ENCODE data around the gene PNLDC1.
A peak's percentile ranks its signal among the peaks of the same experiment; 100 is the strongest.

PNLDC1 gene

DNA sequence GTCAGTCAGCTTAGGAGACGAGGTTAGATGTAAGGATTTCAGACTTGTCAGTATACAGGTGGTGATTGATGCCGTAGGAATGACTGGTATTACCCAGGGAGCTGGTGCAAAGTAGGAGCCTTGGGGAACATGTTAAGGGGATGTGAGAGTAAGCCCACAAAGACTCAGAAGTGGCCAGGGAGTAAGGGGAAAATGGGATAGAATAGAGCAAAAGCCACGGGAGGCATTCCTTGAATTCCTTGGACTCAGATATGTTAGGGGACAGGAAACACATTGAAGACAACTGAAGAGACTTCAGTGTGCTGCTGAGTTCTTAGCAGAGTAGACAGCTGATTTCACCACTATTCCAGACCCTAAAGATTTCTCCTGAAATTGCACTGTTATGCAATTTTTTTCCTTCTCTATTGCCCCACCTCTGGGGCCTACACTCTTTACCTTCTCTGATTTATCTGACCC, 39.4 kb upstream of the PNLDC1 start:
- Histone ChIP-seq H3K9ac (ENCODE audit: low read depth in 1 of 2, low read length in 2 of 2) (peak overlapping the region in 1 of 2 donors; percentile 98), H3K36me3 (ENCODE audit: control insufficient read depth in 1 of 2, insufficient read depth in 2 of 2, low read length in 2 of 2) (peaks cover 4 to 41% of the 10 kb centered on the region in 2 donors), H3K4me1 (ENCODE audit: control insufficient read depth in 1 of 2, insufficient read depth in 2 of 2, low read length in 2 of 2) (peaks cover 14 to 17% of the 10 kb centered on the region in 2 donors)

GRCh38 chr6:159761129-159761872, 38.8 kb upstream of the PNLDC1 start:
- Histone ChIP-seq H3K27me3 (ENCODE audit: control insufficient read depth in 1 of 2, insufficient read depth in 2 of 2, low read length in 2 of 2) (no peaks in the 10 kb centered on the region), H3K27ac (ENCODE audit: low read depth, low read length) (peak overlapping the region; percentile 99), H3K9ac (ENCODE audit: low read depth in 1 of 2, low read length in 2 of 2) (peak overlapping the region; percentile 87 to 98), H3K4me1 (ENCODE audit: control insufficient read depth in 1 of 2, insufficient read depth in 2 of 2, low read length in 2 of 2) (peaks cover 14 to 17% of the 10 kb centered on the region in 2 donors), H3K9me3 (ENCODE audit: control insufficient read depth in 1 of 2, low read length in 2 of 2) (no peaks in the 10 kb centered on the region), H3K4me3 (ENCODE audit: low read depth in 1 of 2, low read length in 2 of 2) (peak overlapping the region; percentile 82 to 85), H3K36me3 (ENCODE audit: control insufficient read depth in 1 of 2, insufficient read depth in 2 of 2, low read length in 2 of 2) (peaks cover 4 to 36% of the 10 kb centered on the region in 2 donors)

More for the DNA sequence above, 39.4 kb upstream of the PNLDC1 start:
- no peaks in the 10 kb centered on the region for H3K27me3 ChIP-seq (ENCODE audit: control insufficient read depth in 1 of 2, insufficient read depth in 2 of 2, low read length in 2 of 2)
- peak overlapping the region; percentile 82 to 85 for H3K4me3 ChIP-seq (ENCODE audit: low read depth in 1 of 2, low read length in 2 of 2)
- H3K9me3 ChIP-seq (ENCODE audit: control insufficient read depth in 1 of 2, low read length in 2 of 2): no peaks in the 10 kb centered on the region
- H3K27ac ChIP-seq (ENCODE audit: low read depth, low read length): no peak overlapping the region

DNA sequence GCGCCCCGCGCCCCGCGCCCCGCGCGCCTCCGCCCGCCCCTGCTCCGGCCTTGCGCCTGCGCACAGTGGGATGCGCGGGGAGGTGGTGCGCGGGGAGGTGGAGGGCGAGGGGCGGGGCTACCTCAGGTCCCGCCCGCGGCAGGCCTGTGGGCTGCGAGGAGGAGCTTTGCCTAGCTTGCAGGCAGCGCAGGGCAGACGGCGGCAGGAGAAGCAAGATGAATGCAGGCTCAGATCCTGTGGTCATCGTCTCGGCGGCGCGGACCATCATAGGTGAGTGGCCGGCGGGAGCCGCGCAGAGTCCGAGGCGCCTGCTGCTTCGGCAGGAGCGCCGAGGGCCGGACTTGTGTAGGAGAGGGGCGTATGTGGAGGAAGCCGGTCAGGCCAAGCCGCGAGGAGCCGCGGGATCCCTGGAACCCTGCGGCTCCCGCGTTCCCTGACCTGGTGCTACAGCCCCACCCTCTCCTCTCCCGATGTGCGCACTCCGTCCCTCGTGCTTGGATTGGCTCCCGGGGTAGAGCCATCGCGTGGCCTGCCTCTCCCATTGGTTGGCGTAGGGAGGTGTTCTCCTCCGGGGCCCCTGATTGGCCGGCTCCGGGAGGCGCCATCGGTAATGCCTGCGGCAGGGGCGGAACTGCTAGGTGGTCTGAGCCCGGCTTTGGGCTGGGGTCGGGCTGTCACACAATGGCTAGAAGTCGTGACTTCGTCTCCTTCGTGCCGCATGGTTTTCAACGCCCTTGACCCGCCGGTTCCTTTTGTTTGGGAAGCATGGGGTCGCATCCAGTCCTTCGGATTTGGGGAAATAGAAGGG, 38.0 kb upstream of the PNLDC1 start, which contains the start of gene ACAT2:
TSS of gene ACAT2 (plus strand) at position 173 of the 808 bp plus-strand sequence. CDS start at position 216, 43 bp downstream.
- Histone ChIP-seq H3K27ac (ENCODE audit: low read depth, low read length) (peak within 1 kb of the TSS; percentile 99), H3K9me3 (ENCODE audit: control insufficient read depth in 1 of 2, low read length in 2 of 2) (no peaks in the 10 kb centered on the region), H3K9ac (ENCODE audit: low read depth in 1 of 2, low read length in 2 of 2) (peak within 1 kb of the TSS; percentile 90 to 98), H3K27me3 (ENCODE audit: control insufficient read depth in 1 of 2, insufficient read depth in 2 of 2, low read length in 2 of 2) (no peaks in the 10 kb centered on the region), H3K4me1 (ENCODE audit: control insufficient read depth in 1 of 2, insufficient read depth in 2 of 2, low read length in 2 of 2) (peaks cover 14 to 17% of the 10 kb centered on the region in 2 donors), H3K36me3 (ENCODE audit: control insufficient read depth in 1 of 2, insufficient read depth in 2 of 2, low read length in 2 of 2) (peaks cover 9 to 36% of the 10 kb centered on the region in 2 donors), H3K4me3 (ENCODE audit: low read depth in 1 of 2, low read length in 2 of 2) (peak within 1 kb of the TSS; percentile 82 to 85)

DNA sequence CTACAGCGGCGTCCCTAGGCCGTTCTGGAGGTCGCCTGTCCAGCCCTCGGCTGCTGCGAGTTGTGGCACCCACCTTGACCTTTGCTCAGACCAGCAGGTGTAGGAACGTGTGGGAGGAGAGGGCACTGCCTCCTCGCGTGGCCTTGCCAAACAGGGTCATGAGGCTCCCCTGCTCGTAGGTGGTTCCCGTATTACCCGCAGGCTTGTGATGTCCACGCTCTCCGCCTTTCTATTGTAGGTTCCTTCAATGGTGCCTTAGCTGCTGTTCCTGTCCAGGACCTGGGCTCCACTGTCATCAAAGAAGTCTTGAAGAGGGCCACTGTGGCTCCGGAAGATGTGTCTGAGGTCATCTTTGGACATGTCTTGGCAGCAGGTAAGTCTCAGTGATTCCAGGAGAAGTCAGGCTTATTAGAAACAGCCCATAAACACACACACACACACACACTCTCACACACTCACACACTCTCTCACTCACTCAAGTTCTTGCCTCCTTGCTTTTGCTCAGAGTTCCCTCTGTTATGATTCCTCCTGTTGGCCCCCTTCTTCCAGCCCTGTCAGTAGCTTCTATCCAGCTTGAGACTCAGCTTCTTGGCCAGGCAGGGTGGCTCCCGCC, 37.3 kb upstream of the PNLDC1 start:
- H3K9ac ChIP-seq (ENCODE audit: low read depth in 1 of 2, low read length in 2 of 2): peak overlapping the region; percentile 69 to 90
- H3K4me3 ChIP-seq (ENCODE audit: low read depth in 1 of 2, low read length in 2 of 2): peak overlapping the region; percentile 82 to 85
- peaks cover 15 to 36% of the 10 kb centered on the region in 2 donors for H3K36me3 ChIP-seq (ENCODE audit: control insufficient read depth in 1 of 2, insufficient read depth in 2 of 2, low read length in 2 of 2)
- no peaks in the 10 kb centered on the region for H3K9me3 ChIP-seq (ENCODE audit: control insufficient read depth in 1 of 2, low read length in 2 of 2)
- peak overlapping the region; percentile 99 for H3K27ac ChIP-seq (ENCODE audit: low read depth, low read length)
- H3K27me3 ChIP-seq (ENCODE audit: control insufficient read depth in 1 of 2, insufficient read depth in 2 of 2, low read length in 2 of 2): no peaks in the 10 kb centered on the region
- peaks cover 14 to 17% of the 10 kb centered on the region in 2 donors for H3K4me1 ChIP-seq (ENCODE audit: control insufficient read depth in 1 of 2, insufficient read depth in 2 of 2, low read length in 2 of 2)

DNA sequence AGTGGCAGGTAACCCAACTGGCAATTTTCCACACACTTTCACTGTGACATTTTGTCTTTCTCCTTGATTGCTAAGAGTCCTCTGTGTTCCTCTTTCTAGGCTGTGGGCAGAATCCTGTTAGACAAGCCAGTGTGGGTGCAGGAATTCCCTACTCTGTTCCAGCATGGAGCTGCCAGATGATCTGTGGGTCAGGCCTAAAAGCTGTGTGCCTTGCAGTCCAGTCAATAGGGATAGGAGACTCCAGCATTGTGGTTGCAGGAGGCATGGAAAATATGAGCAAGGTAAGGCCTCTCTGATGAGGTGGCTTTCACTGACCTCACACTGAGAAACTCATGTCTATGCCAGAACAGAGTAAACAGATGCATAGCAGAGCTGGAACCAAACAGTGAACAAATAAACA, 33.2 kb upstream of the PNLDC1 start:
- peaks cover 5 to 8% of the 10 kb centered on the region in 2 donors for H3K4me1 ChIP-seq (ENCODE audit: control insufficient read depth in 1 of 2, insufficient read depth in 2 of 2, low read length in 2 of 2)
- H3K27ac ChIP-seq (ENCODE audit: low read depth, low read length): no peak overlapping the region
- H3K27me3 ChIP-seq (ENCODE audit: control insufficient read depth in 1 of 2, insufficient read depth in 2 of 2, low read length in 2 of 2): no peaks in the 10 kb centered on the region
- no peak overlapping the region for H3K9ac ChIP-seq (ENCODE audit: low read depth in 1 of 2, low read length in 2 of 2)
- H3K36me3 ChIP-seq (ENCODE audit: control insufficient read depth in 1 of 2, insufficient read depth in 2 of 2, low read length in 2 of 2): peaks cover 29 to 68% of the 10 kb centered on the region in 2 donors
- H3K4me3 ChIP-seq (ENCODE audit: low read depth in 1 of 2, low read length in 2 of 2): no peak overlapping the region
- H3K9me3 ChIP-seq (ENCODE audit: control insufficient read depth in 1 of 2, low read length in 2 of 2): no peaks in the 10 kb centered on the region

DNA sequence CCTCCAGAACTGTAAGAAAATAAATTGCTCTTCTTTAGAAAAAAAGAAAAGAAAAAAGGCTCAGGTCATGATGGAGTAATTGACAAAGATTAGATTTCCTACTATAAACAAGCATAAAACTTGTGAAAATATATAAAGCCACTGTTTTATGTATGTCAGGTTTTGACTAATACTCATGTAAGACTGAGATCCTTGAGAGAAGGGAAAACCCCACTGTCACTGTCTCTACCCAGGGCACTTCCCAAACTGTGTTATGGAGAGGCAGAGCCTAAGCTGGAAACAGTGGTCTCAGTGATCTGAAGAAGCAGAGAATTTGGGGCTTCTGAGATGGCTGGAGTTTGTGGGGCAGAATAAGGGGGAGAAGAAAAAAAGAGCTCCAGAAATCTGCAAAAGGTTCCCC, 30.6 kb upstream of the PNLDC1 start:
- H3K27me3 ChIP-seq (ENCODE audit: control insufficient read depth in 1 of 2, insufficient read depth in 2 of 2, low read length in 2 of 2): no peaks in the 10 kb centered on the region
- H3K9me3 ChIP-seq (ENCODE audit: control insufficient read depth in 1 of 2, low read length in 2 of 2): no peaks in the 10 kb centered on the region
- no peak overlapping the region for H3K9ac ChIP-seq (ENCODE audit: low read depth in 1 of 2, low read length in 2 of 2)
- no peak overlapping the region for H3K4me3 ChIP-seq (ENCODE audit: low read depth in 1 of 2, low read length in 2 of 2)
- H3K36me3 ChIP-seq (ENCODE audit: control insufficient read depth in 1 of 2, insufficient read depth in 2 of 2, low read length in 2 of 2): peaks cover 32 to 68% of the 10 kb centered on the region in 2 donors
- no peaks in the 10 kb centered on the region for H3K4me1 ChIP-seq (ENCODE audit: control insufficient read depth in 1 of 2, insufficient read depth in 2 of 2, low read length in 2 of 2)
- no peak overlapping the region for H3K27ac ChIP-seq (ENCODE audit: low read depth, low read length)

GRCh38 chr6:159772196-159772595, 27.9 kb upstream of the PNLDC1 start:
- H3K9ac ChIP-seq (ENCODE audit: low read depth in 1 of 2, low read length in 2 of 2): no peak overlapping the region
- no peak overlapping the region for H3K27ac ChIP-seq (ENCODE audit: low read depth, low read length)
- H3K9me3 ChIP-seq (ENCODE audit: control insufficient read depth in 1 of 2, low read length in 2 of 2): no peaks in the 10 kb centered on the region
- no peak overlapping the region for H3K4me3 ChIP-seq (ENCODE audit: low read depth in 1 of 2, low read length in 2 of 2)
- H3K4me1 ChIP-seq (ENCODE audit: control insufficient read depth in 1 of 2, insufficient read depth in 2 of 2, low read length in 2 of 2): no peaks in the 10 kb centered on the region
- peaks cover 21 to 68% of the 10 kb centered on the region in 2 donors for H3K36me3 ChIP-seq (ENCODE audit: control insufficient read depth in 1 of 2, insufficient read depth in 2 of 2, low read length in 2 of 2)
- H3K27me3 ChIP-seq (ENCODE audit: control insufficient read depth in 1 of 2, insufficient read depth in 2 of 2, low read length in 2 of 2): no peaks in the 10 kb centered on the region

GRCh38 chr6:159777240-159777904, 22.7 kb upstream of the PNLDC1 start:
- no peak overlapping the region for H3K27ac ChIP-seq (ENCODE audit: low read depth, low read length)
- no peaks in the 10 kb centered on the region for H3K27me3 ChIP-seq (ENCODE audit: control insufficient read depth in 1 of 2, insufficient read depth in 2 of 2, low read length in 2 of 2)
- no peaks in the 10 kb centered on the region for H3K9me3 ChIP-seq (ENCODE audit: control insufficient read depth in 1 of 2, low read length in 2 of 2)
- H3K36me3 ChIP-seq (ENCODE audit: control insufficient read depth in 1 of 2, insufficient read depth in 2 of 2, low read length in 2 of 2): peaks cover 31 to 72% of the 10 kb centered on the region in 2 donors
- H3K9ac ChIP-seq (ENCODE audit: low read depth in 1 of 2, low read length in 2 of 2): no peak overlapping the region
- H3K4me1 ChIP-seq (ENCODE audit: control insufficient read depth in 1 of 2, insufficient read depth in 2 of 2, low read length in 2 of 2): no peaks in the 10 kb centered on the region
- H3K4me3 ChIP-seq (ENCODE audit: low read depth in 1 of 2, low read length in 2 of 2): no peak overlapping the region

- Histone ChIP-seq H3K27ac (ENCODE audit: low read depth, low read length) (no peak overlapping the region), H3K9me3 (ENCODE audit: control insufficient read depth in 1 of 2, low read length in 2 of 2) (no peaks in the 10 kb centered on the region), H3K4me1 (ENCODE audit: control insufficient read depth in 1 of 2, insufficient read depth in 2 of 2, low read length in 2 of 2) (no peaks in the 10 kb centered on the region), H3K9ac (ENCODE audit: low read depth in 1 of 2, low read length in 2 of 2) (no peak overlapping the region), H3K27me3 (ENCODE audit: control insufficient read depth in 1 of 2, insufficient read depth in 2 of 2, low read length in 2 of 2) (no peaks in the 10 kb centered on the region), H3K36me3 (ENCODE audit: control insufficient read depth in 1 of 2, insufficient read depth in 2 of 2, low read length in 2 of 2) (peaks cover 38 to 78% of the 10 kb centered on the region in 2 donors), H3K4me3 (ENCODE audit: low read depth in 1 of 2, low read length in 2 of 2) (no peak overlapping the region)
These were observed 21.9 kb upstream of the PNLDC1 start for GRCh38 chr6:159778131-159778530.
